GM12892 (cell line): Measurements from ENCODE around the gene SLMAP.

Source experiments
- DNase-seq: peaks from one replicate; pipeline ENCODE4 v3.0.0; 2011; ENCODE audit not compliant: insufficient read length
- FAIRE-seq: peaks from 2 replicates; lab custom pipeline; 2011; peaks lifted over from hg19 to GRCh38; lab: Jason Lieb, UNC
- POLR2A ChIP-seq: IDR thresholded peaks from 2 replicates; pipeline ENCODE4 v1.6.1; 2011; ENCODE audit warnings: low read depth, low read length, control low read depth
- POLR2AphosphoS5 ChIP-seq: IDR thresholded peaks from 2 replicates; pipeline ENCODE4 v1.6.1; 2011; ENCODE audit warnings: low read depth, low read length, control low read depth
- TAF1 ChIP-seq: IDR thresholded peaks from 2 replicates; pipeline ENCODE4 v1.6.1; 2011; ENCODE audit warnings: low read depth, mild to moderate bottlenecking, control low read depth, low read length, borderline replicate concordance

SLMAP gene

DNA sequence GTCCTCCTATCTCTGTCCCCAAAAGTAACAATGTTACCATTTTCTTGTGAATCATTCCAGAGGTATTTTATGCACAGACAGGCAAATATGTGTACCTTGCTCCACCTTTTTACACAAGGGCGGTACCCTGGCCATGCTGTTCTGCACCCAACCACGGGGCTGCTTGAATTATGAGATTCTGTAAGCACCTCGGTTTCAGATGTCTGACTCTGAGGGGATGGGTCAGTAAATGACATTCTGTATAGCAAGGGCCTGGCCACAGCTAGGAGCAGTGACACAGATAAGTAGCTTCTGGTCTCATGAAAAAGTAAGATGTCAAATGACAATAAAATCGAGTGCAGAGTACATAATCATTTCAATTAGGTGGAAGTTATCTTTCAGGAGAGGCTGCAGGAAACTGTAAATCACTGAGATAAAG, 221.7 kb downstream of the SLMAP start:
- TF ChIP-seq POLR2AphosphoS5 (no peak), TAF1 (no peak), POLR2A (no peak)
- DNase-seq = no peak
- FAIRE-seq = no peak

- DNase-seq = no peak
- no peak for FAIRE-seq
- TF ChIP-seq POLR2A (no peak), TAF1 (no peak), POLR2AphosphoS5 (no peak)
Measured at GRCh38 chr3:57978316-57978715, 222.2 kb downstream of the SLMAP start.
